ES-I3 (cell line): ENCODE measurements around the gene TMEM37.

Experiments used
- H3K36me3 ChIP-seq: 2 replicates; pipeline ENCODE4 v1.6.1; 2013; ENCODE audit warnings: mild to moderate bottlenecking, low read length, control low read depth, moderate library complexity; ENCODE audit not compliant: insufficient read depth
- H3K4me1 ChIP-seq: 2 replicates; pipeline ENCODE4 v1.6.1; 2013; ENCODE audit warnings: mild to moderate bottlenecking, control low read depth, low read length; ENCODE audit not compliant: insufficient read depth
- H3K9ac ChIP-seq: 2 replicates; pipeline ENCODE4 v1.6.1; 2013; ENCODE audit warnings: low read depth, mild to moderate bottlenecking, low read length, moderate library complexity
- H3K9me3 ChIP-seq: 2 replicates; pipeline ENCODE4 v1.6.1; 2013; ENCODE audit warnings: mild to moderate bottlenecking, low read length, moderate library complexity; ENCODE audit not compliant: control insufficient read depth, insufficient read depth

TMEM37 gene

GRCh38 chr2:119424284-119425118 lies 7.2 kb upstream of the TMEM37 start:
- H3K9ac ChIP-seq: no peak overlapping the region
- peaks cover 4% of the 10 kb centered on the region; the same call in 1 of the 2 replicates for H3K9me3 ChIP-seq
- H3K36me3 ChIP-seq: no peaks in the 10 kb centered on the region
- no peaks in the 10 kb centered on the region; the same call in 1 of the 2 replicates for H3K4me1 ChIP-seq

- Histone ChIP-seq H3K36me3 (no peaks in the 10 kb centered on the region), H3K4me1 (no peaks in the 10 kb centered on the region; the same call in 1 of the 2 replicates), H3K9ac (no peak overlapping the region), H3K9me3 (peaks cover 4% of the 10 kb centered on the region; the same call in 1 of the 2 replicates)
These were observed 6.6 kb upstream of the TMEM37 start for GRCh38 chr2:119425119-119425405.

GRCh38 chr2:119425620-119426395 lies 5.8 kb upstream of the TMEM37 start:
- no peak overlapping the region for H3K9ac ChIP-seq
- H3K9me3 ChIP-seq: peaks cover 4% of the 10 kb centered on the region; the same call in 1 of the 2 replicates
- no peaks in the 10 kb centered on the region; the same call in 1 of the 2 replicates for H3K4me1 ChIP-seq
- H3K36me3 ChIP-seq: no peaks in the 10 kb centered on the region

GRCh38 chr2:119426396-119426675 lies 5.3 kb upstream of the TMEM37 start:
- Histone ChIP-seq H3K9ac (no peak overlapping the region), H3K4me1 (no peaks in the 10 kb centered on the region; the same call in 1 of the 2 replicates), H3K9me3 (peaks cover 4% of the 10 kb centered on the region; the same call in 1 of the 2 replicates), H3K36me3 (no peaks in the 10 kb centered on the region)

GRCh38 chr2:119426801-119427395 lies 4.8 kb upstream of the TMEM37 start:
- Histone ChIP-seq H3K36me3 (no peaks in the 10 kb centered on the region), H3K4me1 (no peaks in the 10 kb centered on the region; the same call in 1 of the 2 replicates), H3K9me3 (no peaks in the 10 kb centered on the region), H3K9ac (no peak overlapping the region)

GRCh38 chr2:119427756-119428155 lies 3.9 kb upstream of the TMEM37 start:
- no peak overlapping the region for H3K9ac ChIP-seq
- H3K9me3 ChIP-seq: no peaks in the 10 kb centered on the region
- H3K4me1 ChIP-seq: peaks cover 3% of the 10 kb centered on the region; the same call in 1 of the 2 replicates
- no peaks in the 10 kb centered on the region for H3K36me3 ChIP-seq

GRCh38 chr2:119428488-119429224 lies 3.0 kb upstream of the TMEM37 start:
- no peaks in the 10 kb centered on the region for H3K36me3 ChIP-seq
- peaks cover 7% of the 10 kb centered on the region; the same call in 1 of the 2 replicates for H3K4me1 ChIP-seq
- no peak overlapping the region for H3K9ac ChIP-seq
- H3K9me3 ChIP-seq: no peaks in the 10 kb centered on the region

GRCh38 chr2:119429225-119429981 lies 2.3 kb upstream of the TMEM37 start:
- Histone ChIP-seq H3K4me1 (peaks cover 8% of the 10 kb centered on the region; the same call in 1 of the 2 replicates), H3K9me3 (no peaks in the 10 kb centered on the region), H3K36me3 (no peaks in the 10 kb centered on the region), H3K9ac (no peak overlapping the region)

GRCh38 chr2:119430023-119430498 lies 1.6 kb upstream of the TMEM37 start:
- H3K4me1 ChIP-seq: peaks cover 14% of the 10 kb centered on the region
- no peak overlapping the region for H3K9ac ChIP-seq
- no peaks in the 10 kb centered on the region for H3K9me3 ChIP-seq
- H3K36me3 ChIP-seq: no peaks in the 10 kb centered on the region

- H3K9ac ChIP-seq: peak overlapping the region; percentile 78
- H3K4me1 ChIP-seq: peaks cover 16% of the 10 kb centered on the region
- no peaks in the 10 kb centered on the region for H3K9me3 ChIP-seq
- no peaks in the 10 kb centered on the region for H3K36me3 ChIP-seq
These were observed 559 bp downstream of the TMEM37 start for GRCh38 chr2:119431976-119432850.

- Histone ChIP-seq H3K9ac (peak overlapping the region; percentile 78; the same call in 1 of the 2 replicates), H3K9me3 (no peaks in the 10 kb centered on the region), H3K36me3 (no peaks in the 10 kb centered on the region), H3K4me1 (peaks cover 16% of the 10 kb centered on the region)
These were observed 1.3 kb downstream of the TMEM37 start for GRCh38 chr2:119432851-119433522.

- Histone ChIP-seq H3K9ac (no peak overlapping the region), H3K4me1 (peaks cover 16% of the 10 kb centered on the region), H3K36me3 (no peaks in the 10 kb centered on the region), H3K9me3 (no peaks in the 10 kb centered on the region)
These were observed 2.1 kb downstream of the TMEM37 start for GRCh38 chr2:119433636-119434327.
